Liver (tissue), 9 donors: ENCODE data around the gene SH3PXD2A. TPM values are rescaled to one million over a fixed set of nuclear protein-coding genes. Genes with fewer than 3 reads are reported as not detected.

Source experiments
- DNase-seq: peaks from one replicate; pipeline ENCODE4 v3.0.0-alpha.2; 2017; ENCODE audit warnings: low spot score
- H3K27ac ChIP-seq, 2 donors: one replicate each; pipeline ENCODE4 v1.7.0; 2013; ENCODE audit warnings: inconsistent platforms in 2 of 2, low read length in 2 of 2, control low read depth in 1 of 2, low read depth in 1 of 2, mild to moderate bottlenecking in 1 of 2
- H3K27me3 ChIP-seq, 4 donors: one replicate each; pipeline versions ENCODE4 v1.6.1 to v1.7.0; 2013; ENCODE audit warnings: low read length in 3 of 4, inconsistent platforms in 1 of 4, mild to moderate bottlenecking in 1 of 4, moderate library complexity in 1 of 4; ENCODE audit not compliant: control insufficient read depth in 4 of 4, insufficient read depth in 4 of 4
- H3K36me3 ChIP-seq, 4 donors: one replicate each; pipeline versions ENCODE4 v1.6.1 to v1.7.0; 2013; ENCODE audit warnings: low read length in 3 of 4, mild to moderate bottlenecking in 3 of 4, low read depth in 1 of 4, moderate library complexity in 1 of 4; ENCODE audit not compliant: control insufficient read depth in 4 of 4, insufficient read depth in 3 of 4
- H3K4me1 ChIP-seq, 4 donors: one replicate each; pipeline versions ENCODE4 v1.6.1 to v1.7.0; 2013; ENCODE audit warnings: low read length in 3 of 4, mild to moderate bottlenecking in 3 of 4, moderate library complexity in 1 of 4; ENCODE audit not compliant: control insufficient read depth in 4 of 4, insufficient read depth in 4 of 4
- H3K4me3 ChIP-seq, 3 donors: one replicate each; pipeline versions ENCODE4 v1.6.1 to v1.7.0; 2013; ENCODE audit warnings: low read length in 3 of 3, control low read depth in 1 of 3, low read depth in 1 of 3, mild to moderate bottlenecking in 1 of 3
- H3K9ac ChIP-seq, 2 donors: one replicate each; pipeline ENCODE4 v1.7.0; 2013; ENCODE audit warnings: low read length in 2 of 2, mild to moderate bottlenecking in 2 of 2, moderate library complexity in 2 of 2, control low read depth in 1 of 2, low read depth in 1 of 2
- H3K9me3 ChIP-seq, 4 donors: one replicate each; pipeline versions ENCODE4 v1.6.1 to v1.7.0; 2013; ENCODE audit warnings: low read length in 3 of 4; ENCODE audit not compliant: control insufficient read depth in 4 of 4
- EGR1 ChIP-seq, 2 donors: IDR thresholded peaks; 2 replicates each; pipeline ENCODE4 v1.6.1; 2016 to 2018; ENCODE audit warnings: antibody characterized with exemption in 2 of 2, low read depth in 2 of 2
- FOXA1 ChIP-seq: IDR thresholded peaks from 2 replicates; pipeline ENCODE4 v1.6.1; 2016; ENCODE audit warnings: antibody characterized with exemption
- HNF4G ChIP-seq: IDR thresholded peaks from 2 replicates; pipeline ENCODE4 v1.6.1; 2016; ENCODE audit warnings: antibody characterized with exemption
- RAD21 ChIP-seq, 2 donors: IDR thresholded peaks; 2 replicates each; pipeline ENCODE4 v1.6.1; 2016; ENCODE audit warnings: antibody characterized with exemption in 2 of 2, mild to moderate bottlenecking in 2 of 2
- TAF1 ChIP-seq: conservative IDR thresholded peaks from 2 replicates; pipeline ENCODE4 v1.6.1; 2016; ENCODE audit warnings: antibody characterized with exemption, mild to moderate bottlenecking
- WGBS: extraction: QIAGEN DNeasy Blood & Tissue Kit; methylation state at CpG from one replicate; pipeline ENCODE4 v1.1.7; 2013; 5-methylcytosine and 5-hydroxymethylcytosine counted together
- polyA plus RNA-seq, 2 donors: library from polyadenylated mRNA; stranded (reverse) in 1 of 2; unstranded in 1 of 2; fragments of 200-250 nt in 1 of 2; fragments of >200 nt in 1 of 2; fragmentation: Nextera tagmentation in 1 of 2; extraction: Ambion mirVana in 1 of 2; gene quantifications; one replicate each; pipeline versions ENCODE4 v1.2.1 to v1.2.3, GENCODE V29; 2013 to 2015
- total RNA-seq, 2 donors: library from RNA; depleted of rRNA; stranded (reverse); fragments of >200 nt; gene quantifications; one replicate each; pipeline ENCODE4 v1.2.3, GENCODE V29; 2014
- TF ChIP-seq, protein P1 (sequence below): fragments of 150-350 bp; IDR thresholded peaks from 2 replicates; pipeline ENCODE4 v1.5.1; 2017; ENCODE audit warnings: improper control_type of control experiment, low read depth, low read length; ENCODE audit not compliant: missing input control
- TF ChIP-seq, protein P2 (sequence below): IDR thresholded peaks from 2 replicates; pipeline ENCODE4 v1.6.1; 2016; ENCODE audit warnings: antibody characterized with exemption
- TF ChIP-seq, protein P3 (sequence below): IDR thresholded peaks from 2 replicates; pipeline ENCODE4 v1.6.1; 2016; ENCODE audit warnings: antibody characterized with exemption
- TF ChIP-seq, protein P4 (sequence below): IDR thresholded peaks from 2 replicates; pipeline ENCODE4 v1.6.1; 2016; ENCODE audit warnings: antibody characterized with exemption, mild to moderate bottlenecking
- donor health status: healthy.
- donor health status: healthy.
- donor health status: healthy.
- donor health status: healthy.
- donor health status: healthy.

SH3PXD2A gene
- total and polyA plus RNA-seq, 4 donors: 0.82 to 5.5 (median 3.9) TPM

DNA sequence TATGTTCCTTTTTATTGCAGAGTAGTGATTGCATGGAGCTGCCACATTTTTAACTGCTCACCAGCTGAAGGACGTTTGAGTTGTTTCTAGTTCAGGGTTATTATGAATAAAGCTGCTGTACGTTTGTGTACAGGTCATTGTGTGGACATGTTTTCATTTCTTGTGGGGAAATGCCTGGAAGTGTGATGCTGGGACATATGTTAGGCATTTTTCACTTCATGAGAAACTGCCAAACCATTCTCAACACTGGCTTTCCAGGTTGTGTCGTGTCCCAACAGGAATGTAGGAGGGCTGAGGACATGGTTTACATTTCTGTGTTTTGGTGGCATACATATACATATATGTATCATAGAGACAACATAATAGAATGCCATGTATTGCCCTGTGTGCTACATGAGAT, 288.8 kb downstream of the SH3PXD2A start (continued):
- TF ChIP-seq, protein P1, sequence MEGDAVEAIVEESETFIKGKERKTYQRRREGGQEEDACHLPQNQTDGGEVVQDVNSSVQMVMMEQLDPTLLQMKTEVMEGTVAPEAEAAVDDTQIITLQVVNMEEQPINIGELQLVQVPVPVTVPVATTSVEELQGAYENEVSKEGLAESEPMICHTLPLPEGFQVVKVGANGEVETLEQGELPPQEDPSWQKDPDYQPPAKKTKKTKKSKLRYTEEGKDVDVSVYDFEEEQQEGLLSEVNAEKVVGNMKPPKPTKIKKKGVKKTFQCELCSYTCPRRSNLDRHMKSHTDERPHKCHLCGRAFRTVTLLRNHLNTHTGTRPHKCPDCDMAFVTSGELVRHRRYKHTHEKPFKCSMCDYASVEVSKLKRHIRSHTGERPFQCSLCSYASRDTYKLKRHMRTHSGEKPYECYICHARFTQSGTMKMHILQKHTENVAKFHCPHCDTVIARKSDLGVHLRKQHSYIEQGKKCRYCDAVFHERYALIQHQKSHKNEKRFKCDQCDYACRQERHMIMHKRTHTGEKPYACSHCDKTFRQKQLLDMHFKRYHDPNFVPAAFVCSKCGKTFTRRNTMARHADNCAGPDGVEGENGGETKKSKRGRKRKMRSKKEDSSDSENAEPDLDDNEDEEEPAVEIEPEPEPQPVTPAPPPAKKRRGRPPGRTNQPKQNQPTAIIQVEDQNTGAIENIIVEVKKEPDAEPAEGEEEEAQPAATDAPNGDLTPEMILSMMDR: no peak
- TF ChIP-seq, protein P2, sequence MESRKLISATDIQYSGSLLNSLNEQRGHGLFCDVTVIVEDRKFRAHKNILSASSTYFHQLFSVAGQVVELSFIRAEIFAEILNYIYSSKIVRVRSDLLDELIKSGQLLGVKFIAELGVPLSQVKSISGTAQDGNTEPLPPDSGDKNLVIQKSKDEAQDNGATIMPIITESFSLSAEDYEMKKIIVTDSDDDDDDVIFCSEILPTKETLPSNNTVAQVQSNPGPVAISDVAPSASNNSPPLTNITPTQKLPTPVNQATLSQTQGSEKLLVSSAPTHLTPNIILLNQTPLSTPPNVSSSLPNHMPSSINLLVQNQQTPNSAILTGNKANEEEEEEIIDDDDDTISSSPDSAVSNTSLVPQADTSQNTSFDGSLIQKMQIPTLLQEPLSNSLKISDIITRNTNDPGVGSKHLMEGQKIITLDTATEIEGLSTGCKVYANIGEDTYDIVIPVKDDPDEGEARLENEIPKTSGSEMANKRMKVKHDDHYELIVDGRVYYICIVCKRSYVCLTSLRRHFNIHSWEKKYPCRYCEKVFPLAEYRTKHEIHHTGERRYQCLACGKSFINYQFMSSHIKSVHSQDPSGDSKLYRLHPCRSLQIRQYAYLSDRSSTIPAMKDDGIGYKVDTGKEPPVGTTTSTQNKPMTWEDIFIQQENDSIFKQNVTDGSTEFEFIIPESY: no peak
- TF ChIP-seq TAF1: no peak
- no peak for TF ChIP-seq EGR1 (IDR thresholded peaks at IDR 0.05; ENCODE audit: low read depth in 2 of 2)
- TF ChIP-seq HNF4G: no peak
- TF ChIP-seq, protein P3, sequence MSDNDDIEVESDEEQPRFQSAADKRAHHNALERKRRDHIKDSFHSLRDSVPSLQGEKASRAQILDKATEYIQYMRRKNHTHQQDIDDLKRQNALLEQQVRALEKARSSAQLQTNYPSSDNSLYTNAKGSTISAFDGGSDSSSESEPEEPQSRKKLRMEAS: no peak

DNA sequence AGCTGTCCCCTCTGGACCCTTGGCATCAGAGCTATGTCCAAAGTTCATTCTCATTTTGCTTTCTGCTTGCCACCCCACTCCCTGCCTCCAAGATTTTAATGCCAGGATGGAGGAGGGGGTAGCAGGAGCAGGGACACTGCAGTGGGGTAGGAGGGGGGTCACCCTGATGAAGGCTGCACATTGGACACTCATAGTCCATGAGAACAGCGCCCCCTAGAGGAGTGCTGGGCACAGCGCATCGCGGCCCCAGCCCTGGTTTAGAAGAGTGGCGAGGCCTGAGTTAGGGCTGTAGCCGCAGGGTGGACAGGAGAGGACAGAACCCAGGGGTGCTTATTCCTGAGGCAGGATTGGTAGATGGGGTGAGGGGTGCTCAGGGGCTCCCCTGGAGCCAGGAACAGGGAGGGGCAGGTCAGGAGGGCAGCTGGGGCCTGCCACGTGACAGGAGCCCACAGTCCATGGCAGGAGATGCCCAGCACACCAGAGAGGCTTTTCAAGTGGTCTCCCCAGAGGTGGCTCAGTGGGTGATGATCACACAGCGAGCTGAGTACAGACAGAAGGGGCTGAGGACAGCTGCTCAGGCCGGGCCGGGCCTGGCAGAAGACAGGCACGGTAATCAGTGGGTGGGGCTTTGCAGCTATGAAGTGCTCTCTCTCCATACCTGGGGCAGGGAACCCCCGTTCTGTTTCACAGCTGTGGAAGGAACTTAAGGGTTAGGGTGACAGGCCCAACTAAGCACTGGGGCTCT, 290.4 kb downstream of the SH3PXD2A start:
- Histone ChIP-seq H3K4me1 (peaks cover 0 to 6% (median 0%) of the 10 kb centered on the region in 4 donors), H3K36me3 (no peaks in the 10 kb centered on the region), H3K9ac (no peak overlapping the region), H3K9me3 (no peaks in the 10 kb centered on the region), H3K27ac (no peak overlapping the region), H3K4me3 (no peak overlapping the region), H3K27me3 (no peaks in the 10 kb centered on the region)
- no peak for DNase-seq
- TF ChIP-seq RAD21 (IDR thresholded peaks at IDR 0.05) (no peak), FOXA1 (no peak)
- TF ChIP-seq, protein P1: peak; percentile 40
- 69% methylated on average over 12 of the region's 12 CpGs for WGBS

DNA sequence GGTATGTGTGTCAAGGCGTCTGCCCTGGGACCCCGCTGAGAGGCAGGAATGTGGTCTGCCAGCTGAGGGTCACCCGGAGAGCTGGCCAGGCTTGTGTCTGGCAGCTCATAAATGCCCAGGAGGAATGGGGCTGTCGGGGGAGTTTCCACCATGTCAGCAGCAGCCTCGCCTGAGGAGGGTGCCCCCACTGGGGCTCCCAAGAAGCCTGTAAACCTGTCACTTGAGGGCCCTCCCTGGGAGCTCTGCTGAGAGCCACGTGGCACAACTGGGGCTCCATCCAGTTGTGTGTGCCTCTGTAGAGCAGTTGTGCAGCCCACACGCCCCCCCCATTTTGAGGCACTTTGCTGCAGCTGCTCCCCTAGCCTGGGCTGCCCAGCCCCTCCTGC, 291.3 kb downstream of the SH3PXD2A start:
- H3K9ac ChIP-seq: no peak overlapping the region
- TF ChIP-seq, protein P3: no peak
- TF ChIP-seq, protein P4, sequence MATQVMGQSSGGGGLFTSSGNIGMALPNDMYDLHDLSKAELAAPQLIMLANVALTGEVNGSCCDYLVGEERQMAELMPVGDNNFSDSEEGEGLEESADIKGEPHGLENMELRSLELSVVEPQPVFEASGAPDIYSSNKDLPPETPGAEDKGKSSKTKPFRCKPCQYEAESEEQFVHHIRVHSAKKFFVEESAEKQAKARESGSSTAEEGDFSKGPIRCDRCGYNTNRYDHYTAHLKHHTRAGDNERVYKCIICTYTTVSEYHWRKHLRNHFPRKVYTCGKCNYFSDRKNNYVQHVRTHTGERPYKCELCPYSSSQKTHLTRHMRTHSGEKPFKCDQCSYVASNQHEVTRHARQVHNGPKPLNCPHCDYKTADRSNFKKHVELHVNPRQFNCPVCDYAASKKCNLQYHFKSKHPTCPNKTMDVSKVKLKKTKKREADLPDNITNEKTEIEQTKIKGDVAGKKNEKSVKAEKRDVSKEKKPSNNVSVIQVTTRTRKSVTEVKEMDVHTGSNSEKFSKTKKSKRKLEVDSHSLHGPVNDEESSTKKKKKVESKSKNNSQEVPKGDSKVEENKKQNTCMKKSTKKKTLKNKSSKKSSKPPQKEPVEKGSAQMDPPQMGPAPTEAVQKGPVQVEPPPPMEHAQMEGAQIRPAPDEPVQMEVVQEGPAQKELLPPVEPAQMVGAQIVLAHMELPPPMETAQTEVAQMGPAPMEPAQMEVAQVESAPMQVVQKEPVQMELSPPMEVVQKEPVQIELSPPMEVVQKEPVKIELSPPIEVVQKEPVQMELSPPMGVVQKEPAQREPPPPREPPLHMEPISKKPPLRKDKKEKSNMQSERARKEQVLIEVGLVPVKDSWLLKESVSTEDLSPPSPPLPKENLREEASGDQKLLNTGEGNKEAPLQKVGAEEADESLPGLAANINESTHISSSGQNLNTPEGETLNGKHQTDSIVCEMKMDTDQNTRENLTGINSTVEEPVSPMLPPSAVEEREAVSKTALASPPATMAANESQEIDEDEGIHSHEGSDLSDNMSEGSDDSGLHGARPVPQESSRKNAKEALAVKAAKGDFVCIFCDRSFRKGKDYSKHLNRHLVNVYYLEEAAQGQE: no peak
- no peak for TF ChIP-seq TAF1
- no peak for TF ChIP-seq RAD21 (IDR thresholded peaks at IDR 0.05)
- TF ChIP-seq, protein P1: no peak
- no peak for TF ChIP-seq EGR1 (IDR thresholded peaks at IDR 0.05; ENCODE audit: low read depth in 2 of 2)
- WGBS: 73% methylated on average over 7 of the region's 7 CpGs
- peaks cover 0 to 6% (median 0%) of the 10 kb centered on the region in 4 donors for H3K4me1 ChIP-seq
- no peaks in the 10 kb centered on the region for H3K27me3 ChIP-seq
- H3K27ac ChIP-seq: no peak overlapping the region
- no peaks in the 10 kb centered on the region for H3K36me3 ChIP-seq
- H3K9me3 ChIP-seq: no peaks in the 10 kb centered on the region
- DNase-seq: no peak
- H3K4me3 ChIP-seq: no peak overlapping the region
